NCI-H460 (cell line): ENCODE measurements around the gene ADAM8. TPM values are rescaled to one million over a fixed set of nuclear protein-coding genes. Genes with fewer than 3 reads are reported as not detected.
"Not testable (repeated sequence)": the region's sequence is repeated elsewhere in the genome, so short reads cannot be mapped to it uniquely, and the experiment has no call there.

Experiments
- DNase-seq: peaks from one replicate; pipeline ENCODE4 v3.0.0-alpha.2; 2016; ENCODE audit warnings: low read depth; ENCODE audit errors: extremely low read depth
- total RNA-seq: library from RNA; depleted of rRNA; stranded (reverse); fragments of >200 nt; shearing (Covaris generic); gene quantifications from 2 replicates; pipeline ENCODE4 v1.2.3, GENCODE V29; 2014

Gene ADAM8
- total RNA-seq, 1 experiment from 2014 or later: 3.7 TPM

DNA sequence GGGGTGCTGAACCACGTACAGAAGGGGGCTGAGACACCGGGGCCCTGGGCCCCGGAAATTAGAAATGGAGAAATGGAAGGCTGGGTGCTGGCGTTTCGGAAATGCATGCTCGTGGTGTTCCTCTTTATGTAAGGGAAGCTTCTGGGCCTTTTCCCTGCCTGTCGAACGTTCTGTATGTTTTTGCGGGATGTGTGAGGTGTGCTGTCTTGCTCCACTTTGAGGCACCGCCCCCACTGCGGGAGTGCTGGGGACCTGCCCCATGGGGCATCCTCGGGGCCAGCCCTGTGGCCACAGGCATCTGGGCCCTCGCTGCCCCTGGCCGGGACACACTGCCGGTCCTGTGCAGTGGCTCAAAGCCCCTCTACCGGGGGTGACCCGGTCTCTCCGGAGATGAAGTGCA, 40.7 kb downstream of the ADAM8 start:
- DNase-seq: no peak

DNA sequence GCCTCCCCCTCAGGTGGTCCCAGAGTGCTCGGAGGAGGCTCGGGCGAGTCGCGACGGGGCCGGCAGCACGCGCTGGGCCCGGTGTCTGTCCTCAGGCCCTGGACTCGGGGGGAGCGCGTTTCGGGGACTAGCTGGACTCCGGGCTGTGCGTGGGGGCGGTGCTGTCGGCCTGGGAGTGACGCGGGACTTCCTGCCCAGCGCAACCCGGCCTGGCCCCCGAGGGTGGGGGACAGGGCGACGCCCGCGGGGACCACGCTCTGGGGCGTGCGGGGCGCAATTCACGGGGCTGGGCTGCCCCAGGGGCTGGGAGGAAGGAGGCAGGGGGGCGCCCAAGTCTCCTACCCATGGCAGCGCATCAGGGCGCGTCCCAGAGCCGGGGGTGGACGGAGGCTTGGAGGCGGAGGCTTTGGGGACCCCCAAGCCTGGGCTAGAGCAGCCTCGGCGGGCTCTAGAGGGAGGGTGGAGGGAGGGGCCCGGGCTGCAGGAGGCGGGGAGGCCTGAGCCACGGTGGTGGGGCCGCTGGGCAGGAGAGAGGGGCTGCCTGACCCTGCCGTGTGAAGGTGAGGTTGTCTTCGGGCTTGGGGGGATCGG, 41.3 kb downstream of the ADAM8 start:
- no peak for DNase-seq

DNA sequence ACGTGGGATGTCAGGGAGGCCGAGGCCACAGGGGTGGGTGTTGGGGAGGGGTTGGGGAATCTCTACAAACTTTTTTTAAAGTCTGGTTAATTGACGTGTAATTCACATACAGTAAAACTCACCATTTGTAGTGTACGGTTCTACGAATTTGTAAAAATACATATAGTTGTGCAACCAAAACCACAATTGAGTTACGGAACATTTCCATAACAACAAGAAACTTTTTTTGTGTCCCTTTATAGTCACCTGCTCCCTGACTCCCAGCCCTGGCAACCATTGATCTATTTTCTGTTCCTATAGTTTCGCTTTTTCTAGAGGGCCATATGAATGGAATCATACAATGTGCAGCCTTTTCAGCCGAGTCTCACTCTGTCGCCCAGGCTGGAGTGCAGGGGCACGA, 41.9 kb downstream of the ADAM8 start:
- DNase-seq: not testable (repeated sequence)

DNA sequence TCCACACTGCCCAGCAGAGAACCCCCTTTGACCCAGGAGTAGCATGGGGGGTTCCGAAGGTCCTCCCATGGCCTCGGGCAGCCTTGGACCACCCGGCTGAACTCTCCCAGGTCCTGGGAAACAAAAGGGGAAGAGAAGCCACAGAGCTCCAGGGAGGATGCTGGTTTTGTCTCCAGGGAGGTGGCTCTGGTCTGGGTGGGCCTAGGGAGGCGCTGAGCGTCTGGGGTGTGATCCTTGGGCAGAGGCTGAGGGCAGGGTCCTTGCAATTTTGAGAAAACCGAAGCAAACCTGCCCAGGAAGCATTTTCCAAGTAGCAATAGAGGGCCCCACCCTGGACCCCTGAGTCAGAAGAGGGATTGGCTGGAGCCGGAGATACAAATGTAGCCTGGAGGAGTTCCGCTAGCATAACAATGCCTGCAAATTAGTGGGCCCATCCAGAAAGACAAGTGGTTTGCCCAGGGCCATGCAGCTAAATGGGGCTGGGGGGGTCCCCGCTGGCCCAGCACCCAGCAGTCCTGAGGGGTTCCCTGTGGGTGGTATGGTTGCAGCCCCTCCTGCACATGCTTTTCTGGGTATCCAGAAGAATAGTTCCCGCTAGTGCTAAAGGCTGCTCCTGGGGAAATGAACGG, 44.6 kb downstream of the ADAM8 start:
- no peak for DNase-seq

- DNase-seq: no peak
These were observed 45.3 kb downstream of the ADAM8 start for GRCh38 chr10:133231244-133231945.

GRCh38 chr10:133230387-133231195, 46.1 kb downstream of the ADAM8 start:
- no peak for DNase-seq

- no peak for DNase-seq
These were observed 46.7 kb downstream of the ADAM8 start, which contains the start of gene UTF1 for GRCh38 chr10:133230044-133230361. UTF1 (plus strand) TSS chr10:133230217; CDS start chr10:133230289, 72 bp downstream.

- no peak for DNase-seq
These were observed 47.2 kb downstream of the ADAM8 start for GRCh38 chr10:133229265-133230043.

DNA sequence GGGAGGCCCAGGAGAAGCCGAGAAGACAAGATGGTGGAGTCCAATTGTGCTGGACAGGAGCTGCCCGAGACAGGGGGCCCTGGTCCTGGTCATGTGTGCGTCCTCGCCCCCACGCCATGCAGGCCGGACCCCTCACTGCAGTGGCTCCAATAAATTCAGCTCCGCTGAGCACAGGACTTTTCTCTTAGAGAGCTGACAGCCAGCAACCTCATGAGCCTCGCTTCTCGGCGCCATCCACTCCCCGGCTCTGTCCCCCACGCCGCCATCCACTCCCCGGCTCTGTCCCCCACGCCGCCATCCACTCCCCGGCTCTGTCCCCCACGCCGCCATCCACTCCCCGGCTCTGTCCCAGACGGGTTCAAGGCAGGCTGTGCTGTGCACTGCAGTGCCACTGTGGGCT, 49.4 kb downstream of the ADAM8 start:
- DNase-seq: no peak

GRCh38 chr10:133226251-133226808, 50.3 kb downstream of the ADAM8 start:
- no peak for DNase-seq

GRCh38 chr10:133225707-133226191, 50.9 kb downstream of the ADAM8 start:
- DNase-seq: no peak

DNA sequence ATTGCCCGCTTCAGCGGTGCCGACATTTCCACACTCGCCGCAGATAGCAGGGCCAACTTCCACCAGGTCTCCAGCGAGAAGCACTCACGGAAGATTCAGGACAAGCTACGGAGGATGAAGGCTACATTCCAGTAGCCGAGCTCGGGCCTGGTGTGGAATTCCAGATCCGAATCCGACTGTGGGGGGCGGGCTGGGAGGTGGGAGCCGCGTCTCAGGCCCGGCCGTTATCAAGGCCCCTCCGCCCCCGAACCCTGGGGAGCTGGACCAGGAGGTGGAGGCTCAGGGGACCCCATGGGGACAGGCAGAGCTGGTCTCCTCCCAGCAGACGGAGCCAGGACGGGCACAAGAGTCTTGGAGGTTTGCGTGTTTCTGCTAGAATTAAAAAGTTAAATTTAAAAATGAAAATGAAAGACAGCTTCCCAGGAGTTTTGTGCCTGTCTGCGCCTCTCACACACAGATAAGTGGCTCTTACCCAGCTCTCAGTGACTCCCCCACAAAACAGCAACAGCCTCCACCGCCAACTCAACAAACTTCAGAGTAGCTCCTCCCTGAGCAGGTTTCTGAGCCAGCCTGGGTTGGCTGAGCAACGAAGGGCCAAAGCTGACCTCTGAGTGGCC, 51.8 kb downstream of the ADAM8 start:
- no peak for DNase-seq

- no peak for DNase-seq
These were observed 52.6 kb downstream of the ADAM8 start for GRCh38 chr10:133224076-133224475.

GRCh38 chr10:133221756-133222155, 54.9 kb downstream of the ADAM8 start:
- DNase-seq: not testable (repeated sequence)

- DNase-seq: no peak
These were observed 55.3 kb downstream of the ADAM8 start for GRCh38 chr10:133221331-133221730.

DNA sequence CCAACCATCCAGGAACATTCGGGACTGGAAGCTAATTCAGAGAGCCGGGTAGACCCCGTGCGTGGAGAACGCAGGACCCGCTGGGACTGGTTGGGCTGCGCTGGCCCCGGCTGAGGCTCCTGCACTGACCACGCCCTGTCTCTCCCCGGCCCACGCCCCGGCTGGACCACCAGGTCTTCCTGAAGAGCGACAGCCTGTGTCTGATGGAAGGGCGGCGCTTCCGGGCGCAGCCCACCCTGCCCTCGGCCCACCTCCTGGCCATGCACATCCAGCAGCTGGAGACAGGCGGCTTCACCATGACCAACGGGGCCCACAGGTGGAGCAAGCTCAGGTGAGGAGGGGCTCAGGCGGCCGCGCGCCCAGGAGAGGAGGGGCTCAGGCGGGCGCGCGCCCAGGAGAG, 56.9 kb downstream of the ADAM8 start:
- DNase-seq: no peak

GRCh38 chr10:133218891-133219290, 57.8 kb downstream of the ADAM8 start:
- DNase-seq: no peak

GRCh38 chr10:133217800-133218589, 58.7 kb downstream of the ADAM8 start:
- DNase-seq: no peak

GRCh38 chr10:133216776-133217175, 59.9 kb downstream of the ADAM8 start:
- no peak for DNase-seq
